ENCODE measurements around the gene SVOP. TPM values are rescaled to one million over a fixed set of nuclear protein-coding genes. Genes with fewer than 3 reads are reported as not detected.

SVOP gene
- total RNA-seq, 1 donor from 2014 or later, result not detected

DNA sequence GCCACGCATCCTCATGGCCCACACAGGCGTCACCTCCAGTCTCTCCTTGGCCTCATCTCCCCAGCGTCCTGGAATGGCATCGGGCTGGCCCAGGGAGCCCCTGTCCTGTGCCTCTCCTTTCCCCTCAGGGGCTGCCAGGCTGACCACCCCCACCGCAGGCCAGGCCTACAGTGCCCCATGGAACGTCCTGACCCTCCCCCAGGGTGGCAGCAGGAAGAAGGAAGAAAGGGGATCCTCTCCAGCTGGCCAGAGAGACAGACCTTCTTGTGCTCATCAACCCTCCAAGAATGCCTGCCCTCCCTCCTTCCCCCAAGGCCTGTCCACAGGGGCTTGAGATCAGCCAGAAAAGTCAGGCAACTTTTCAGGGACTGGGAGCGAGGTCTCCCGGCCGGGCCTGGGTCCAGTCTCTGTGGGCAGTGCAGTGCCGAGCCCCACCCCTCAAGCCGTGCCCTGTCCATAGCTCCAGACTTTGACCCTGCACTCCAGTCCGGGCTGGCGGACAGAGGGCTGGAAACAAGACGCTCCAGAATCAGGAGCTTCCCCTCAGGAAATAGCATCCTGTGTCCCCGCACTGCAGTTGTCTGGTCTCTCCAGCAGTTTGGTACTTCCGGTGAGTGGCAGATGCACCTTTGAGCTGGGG lies 141.1 kb downstream of the SVOP start, which contains the start of gene DAO:
TSS of gene DAO (plus strand) at position 478 of the 640 bp plus-strand sequence. CDS start 4,915 bp downstream, outside the sequence.
- Mint-ChIP-seq H3K36me3 (ENCODE audit: low read depth, unreplicated experiment) (no peaks in the 10 kb centered on the region), H3K27me3 (ENCODE audit: low read depth, unreplicated experiment) (no peaks in the 10 kb centered on the region), H3K27ac (ENCODE audit: unreplicated experiment) (no peak within 1 kb of the TSS), H3K9me3 (ENCODE audit: unreplicated experiment) (no peaks in the 10 kb centered on the region), H3K4me1 (ENCODE audit: low read depth, unreplicated experiment) (no peaks in the 10 kb centered on the region), H3K4me3 (ENCODE audit: unreplicated experiment) (no peak within 1 kb of the TSS)
- FAIRE-seq (no peak), DNase-seq (ENCODE audit: low read depth) (no peak)
- Histone ChIP-seq H3K4me1 (ENCODE audit: insufficient read depth, low read length) (no peaks in the 10 kb centered on the region), H2AFZ (ENCODE audit: low read depth, low read length) (no peak within 1 kb of the TSS), H3K9me3 (ENCODE audit: insufficient read depth, low read depth, low read length) (no peaks in the 10 kb centered on the region), H3K4me2 (ENCODE audit: low read length) (no peak within 1 kb of the TSS), H3K4me3 (ENCODE audit: insufficient read depth, low read depth, low read length) (no peak within 1 kb of the TSS), H3K27ac (ENCODE audit: low read depth, low read length) (no peak within 1 kb of the TSS), H3K79me2 (ENCODE audit: insufficient read depth, low read length) (no peaks in the 10 kb centered on the region), H3K36me3 (ENCODE audit: insufficient read depth, low read length) (no peaks in the 10 kb centered on the region), H3K27me3 (ENCODE audit: insufficient read depth, low read length) (no peaks in the 10 kb centered on the region), H4K20me1 (ENCODE audit: insufficient read depth, low read length) (no peaks in the 10 kb centered on the region), H3K9ac (ENCODE audit: low read length) (no peak within 1 kb of the TSS)
- TF ChIP-seq EZH2 (IDR thresholded peaks at IDR 0.05; ENCODE audit: insufficient read depth, low read length), result no peak
- TF ChIP-seq, protein P1, sequence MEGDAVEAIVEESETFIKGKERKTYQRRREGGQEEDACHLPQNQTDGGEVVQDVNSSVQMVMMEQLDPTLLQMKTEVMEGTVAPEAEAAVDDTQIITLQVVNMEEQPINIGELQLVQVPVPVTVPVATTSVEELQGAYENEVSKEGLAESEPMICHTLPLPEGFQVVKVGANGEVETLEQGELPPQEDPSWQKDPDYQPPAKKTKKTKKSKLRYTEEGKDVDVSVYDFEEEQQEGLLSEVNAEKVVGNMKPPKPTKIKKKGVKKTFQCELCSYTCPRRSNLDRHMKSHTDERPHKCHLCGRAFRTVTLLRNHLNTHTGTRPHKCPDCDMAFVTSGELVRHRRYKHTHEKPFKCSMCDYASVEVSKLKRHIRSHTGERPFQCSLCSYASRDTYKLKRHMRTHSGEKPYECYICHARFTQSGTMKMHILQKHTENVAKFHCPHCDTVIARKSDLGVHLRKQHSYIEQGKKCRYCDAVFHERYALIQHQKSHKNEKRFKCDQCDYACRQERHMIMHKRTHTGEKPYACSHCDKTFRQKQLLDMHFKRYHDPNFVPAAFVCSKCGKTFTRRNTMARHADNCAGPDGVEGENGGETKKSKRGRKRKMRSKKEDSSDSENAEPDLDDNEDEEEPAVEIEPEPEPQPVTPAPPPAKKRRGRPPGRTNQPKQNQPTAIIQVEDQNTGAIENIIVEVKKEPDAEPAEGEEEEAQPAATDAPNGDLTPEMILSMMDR (IDR thresholded peaks at IDR 0.05; ENCODE audit: insufficient read depth, low read depth, low read length), result no peak

DNA sequence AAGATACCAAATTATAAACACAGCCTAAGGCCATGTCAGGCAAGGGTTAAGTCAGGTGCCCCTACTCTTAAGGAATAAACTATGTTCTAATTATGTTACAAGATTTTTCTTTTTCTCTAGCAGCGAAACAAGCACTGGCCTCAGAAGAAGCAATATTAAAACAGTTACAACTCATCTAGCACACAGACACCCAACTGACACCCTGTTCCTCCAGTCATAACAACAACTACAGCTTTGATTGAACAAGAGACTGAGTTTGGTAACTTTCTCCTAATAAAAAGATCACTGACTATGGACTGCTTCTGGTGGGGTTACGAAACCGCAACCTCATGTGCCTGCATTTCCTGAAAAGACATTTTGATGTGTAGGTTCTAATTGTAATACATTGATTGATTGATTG lies 144.3 kb downstream of the SVOP start:
- Histone ChIP-seq H3K4me2 (ENCODE audit: low read length) (no peak overlapping the region), H3K79me2 (ENCODE audit: insufficient read depth, low read length) (no peaks in the 10 kb centered on the region), H3K9ac (ENCODE audit: low read length) (no peak overlapping the region), H3K27ac (ENCODE audit: low read depth, low read length) (no peak overlapping the region), H3K9me3 (ENCODE audit: insufficient read depth, low read depth, low read length) (no peaks in the 10 kb centered on the region), H3K4me3 (ENCODE audit: insufficient read depth, low read depth, low read length) (no peak overlapping the region), H3K36me3 (ENCODE audit: insufficient read depth, low read length) (no peaks in the 10 kb centered on the region), H3K27me3 (ENCODE audit: insufficient read depth, low read length) (no peaks in the 10 kb centered on the region), H3K4me1 (ENCODE audit: insufficient read depth, low read length) (no peaks in the 10 kb centered on the region), H4K20me1 (ENCODE audit: insufficient read depth, low read length) (no peaks in the 10 kb centered on the region), H2AFZ (ENCODE audit: low read depth, low read length) (no peak overlapping the region)
- H3K9me3 Mint-ChIP-seq (ENCODE audit: unreplicated experiment), result no peaks in the 10 kb centered on the region
- DNase-seq (ENCODE audit: low read depth) (no peak), FAIRE-seq (no peak)
- no peaks in the 10 kb centered on the region for H3K36me3 Mint-ChIP-seq (ENCODE audit: low read depth, unreplicated experiment)
- H3K27ac Mint-ChIP-seq (ENCODE audit: unreplicated experiment), result no peak overlapping the region
- TF ChIP-seq, protein P1 (IDR thresholded peaks at IDR 0.05; ENCODE audit: insufficient read depth, low read depth, low read length), result no peak
- TF ChIP-seq EZH2 (IDR thresholded peaks at IDR 0.05; ENCODE audit: insufficient read depth, low read length), result no peak
- no peak overlapping the region for H3K4me3 Mint-ChIP-seq (ENCODE audit: unreplicated experiment)
- no peaks in the 10 kb centered on the region for H3K27me3 Mint-ChIP-seq (ENCODE audit: low read depth, unreplicated experiment)
- no peaks in the 10 kb centered on the region for H3K4me1 Mint-ChIP-seq (ENCODE audit: low read depth, unreplicated experiment)

DNA sequence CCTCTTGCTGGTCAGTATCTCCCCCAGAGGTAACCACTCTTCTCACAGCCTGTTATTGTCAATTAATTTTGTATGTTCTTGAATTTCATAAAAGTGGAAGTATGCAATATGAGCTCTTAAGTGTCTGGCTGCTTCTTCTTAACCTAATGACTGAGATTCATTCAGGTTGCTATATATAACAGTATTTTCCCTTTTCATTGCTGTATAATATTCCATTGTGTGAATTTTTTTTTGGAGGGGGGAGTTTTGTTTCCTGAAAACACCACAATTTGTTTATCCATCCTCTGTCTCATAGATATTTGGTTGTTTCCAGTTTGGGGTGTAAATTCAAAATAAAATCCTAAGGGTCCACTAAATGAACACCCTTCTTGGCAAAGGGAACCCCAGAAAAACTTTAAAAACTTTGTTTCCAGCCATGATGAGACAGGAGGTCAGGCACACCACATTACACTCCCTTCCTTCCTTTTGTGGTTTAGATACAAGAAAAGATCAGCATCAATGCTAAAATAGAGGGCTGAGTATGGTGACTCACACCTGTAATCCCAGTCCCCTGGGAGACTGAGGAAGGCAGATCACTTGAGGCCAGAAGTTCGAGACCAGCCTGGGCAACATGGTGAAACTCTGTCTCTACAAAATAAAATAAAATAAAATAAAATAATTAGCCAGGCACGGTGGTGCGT lies 145.0 kb downstream of the SVOP start:
- H3K9me3 Mint-ChIP-seq (ENCODE audit: unreplicated experiment), result no peaks in the 10 kb centered on the region
- no peak overlapping the region for H3K27ac Mint-ChIP-seq (ENCODE audit: unreplicated experiment)
- no peaks in the 10 kb centered on the region for H3K9me3 ChIP-seq (ENCODE audit: insufficient read depth, low read depth, low read length)
- H3K4me3 Mint-ChIP-seq (ENCODE audit: unreplicated experiment), result no peak overlapping the region
- no peaks in the 10 kb centered on the region for H3K36me3 ChIP-seq (ENCODE audit: insufficient read depth, low read length)
- H4K20me1 ChIP-seq (ENCODE audit: insufficient read depth, low read length), result no peaks in the 10 kb centered on the region
- TF ChIP-seq, protein P1 (IDR thresholded peaks at IDR 0.05; ENCODE audit: insufficient read depth, low read depth, low read length), result no peak
- TF ChIP-seq EZH2 (IDR thresholded peaks at IDR 0.05; ENCODE audit: insufficient read depth, low read length), result no peak
- FAIRE-seq (no peak), DNase-seq (ENCODE audit: low read depth) (no peak)
- H3K79me2 ChIP-seq (ENCODE audit: insufficient read depth, low read length), result no peaks in the 10 kb centered on the region
- H3K4me3 ChIP-seq (ENCODE audit: insufficient read depth, low read depth, low read length), result no peak overlapping the region
- H3K27me3 ChIP-seq (ENCODE audit: insufficient read depth, low read length), result no peaks in the 10 kb centered on the region
- no peak overlapping the region for H3K9ac ChIP-seq (ENCODE audit: low read length)
- no peaks in the 10 kb centered on the region for H3K4me1 ChIP-seq (ENCODE audit: insufficient read depth, low read length)
- H3K4me2 ChIP-seq (ENCODE audit: low read length), result no peak overlapping the region
- H3K36me3 Mint-ChIP-seq (ENCODE audit: low read depth, unreplicated experiment), result no peaks in the 10 kb centered on the region
- no peaks in the 10 kb centered on the region for H3K27me3 Mint-ChIP-seq (ENCODE audit: low read depth, unreplicated experiment)
- H3K27ac ChIP-seq (ENCODE audit: low read depth, low read length), result no peak overlapping the region
- H2AFZ ChIP-seq (ENCODE audit: low read depth, low read length), result no peak overlapping the region
- H3K4me1 Mint-ChIP-seq (ENCODE audit: low read depth, unreplicated experiment), result no peaks in the 10 kb centered on the region

Measured in astrocyte (in vitro differentiated cells and primary cell).